Measurements from ENCODE around the gene CXCL3. TPM values are rescaled to one million over a fixed set of nuclear protein-coding genes. Genes with fewer than 3 reads are reported as not detected.
A peak's percentile ranks its signal among the peaks of the same experiment; 100 is the strongest.

CXCL3 gene
- polyA plus RNA-seq, 1 donor (not counting 4 experiments of a cell fraction or from before 2014, with no cell fraction given) = 10.8 TPM

GRCh38 chr4:74056114-74056857 is 17.8 kb upstream of the CXCL3 start:
- no peaks in the 10 kb centered on the region for H3K36me3 ChIP-seq (ENCODE audit: control insufficient read depth in 2 of 2, extremely low read depth in 1 of 2, insufficient read depth in 2 of 2, low read length in 2 of 2)
- peaks cover 9% of the 10 kb centered on the region for H3K4me1 ChIP-seq (ENCODE audit: control insufficient read depth, extremely low read depth, insufficient read depth, low read length)
- no peak for DNase-seq (ENCODE audit: low read depth, low spot score)
- H4K20me1 ChIP-seq (ENCODE audit: control insufficient read depth, extremely low read depth, insufficient read depth, low read length) = no peaks in the 10 kb centered on the region
- H3K27ac ChIP-seq (ENCODE audit: control insufficient read depth, insufficient read depth, low read length) = peak overlapping the region; percentile 75
- no peaks in the 10 kb centered on the region for H3K9me3 ChIP-seq (ENCODE audit: control insufficient read depth, low read depth, low read length)
- no peaks in the 10 kb centered on the region for H3K9me1 ChIP-seq (ENCODE audit: control insufficient read depth, extremely low read depth, insufficient read depth, low read length)
- no peak overlapping the region for H2AFZ ChIP-seq (ENCODE audit: control insufficient read depth, low read length)
- TF ChIP-seq EZH2 (IDR thresholded peaks at IDR 0.05; ENCODE audit: low read length) (no peak), CTCF (optimal IDR thresholded peaks at IDR 0.05 in 1 of 3, IDR thresholded peaks at IDR 0.05 in 1 of 3, conservative IDR thresholded peaks at IDR 0.05 in 1 of 3; ENCODE audit: extremely low read depth in 1 of 3, insufficient read depth in 2 of 3, low read length in 3 of 3) (no peak)
- no peaks in the 10 kb centered on the region for H3K79me2 ChIP-seq (ENCODE audit: control insufficient read depth, insufficient read depth, low read length)
- no peaks in the 10 kb centered on the region for H3K27me3 ChIP-seq (ENCODE audit: control insufficient read depth, extremely low read depth, insufficient read depth, low read length)
- no peak overlapping the region for H3K4me3 ChIP-seq (ENCODE audit: control insufficient read depth in 2 of 3, extremely low read depth in 1 of 3, insufficient read depth in 2 of 3, low read depth in 1 of 3, low read length in 3 of 3)
- peak; percentile 13 for FAIRE-seq
- H3K4me2 ChIP-seq (ENCODE audit: control insufficient read depth, extremely low read depth, insufficient read depth, low read depth, low read length) = no peak overlapping the region
- H3K9ac ChIP-seq (ENCODE audit: control insufficient read depth, extremely low read depth, insufficient read depth, low read length) = no peak overlapping the region
- dilution Hi-C loops (cut with MboI; ENCODE audit: extremely low pct_ligation_motif_present, low sequenced_read_pairs) = no loop called here

- Histone ChIP-seq H3K79me2 (ENCODE audit: control insufficient read depth, insufficient read depth, low read length) (no peaks in the 10 kb centered on the region), H3K4me3 (ENCODE audit: control insufficient read depth in 2 of 3, extremely low read depth in 1 of 3, insufficient read depth in 2 of 3, low read depth in 1 of 3, low read length in 3 of 3) (no peak overlapping the region), H3K9me3 (ENCODE audit: control insufficient read depth, low read depth, low read length) (no peaks in the 10 kb centered on the region), H3K27ac (ENCODE audit: control insufficient read depth, insufficient read depth, low read length) (no peak overlapping the region), H3K4me2 (ENCODE audit: control insufficient read depth, extremely low read depth, insufficient read depth, low read depth, low read length) (no peak overlapping the region), H4K20me1 (ENCODE audit: control insufficient read depth, extremely low read depth, insufficient read depth, low read length) (no peaks in the 10 kb centered on the region), H3K36me3 (ENCODE audit: control insufficient read depth in 2 of 2, extremely low read depth in 1 of 2, insufficient read depth in 2 of 2, low read length in 2 of 2) (no peaks in the 10 kb centered on the region), H3K27me3 (ENCODE audit: control insufficient read depth, extremely low read depth, insufficient read depth, low read length) (no peaks in the 10 kb centered on the region), H3K9ac (ENCODE audit: control insufficient read depth, extremely low read depth, insufficient read depth, low read length) (no peak overlapping the region), H3K4me1 (ENCODE audit: control insufficient read depth, extremely low read depth, insufficient read depth, low read length) (peaks cover 9% of the 10 kb centered on the region), H3K9me1 (ENCODE audit: control insufficient read depth, extremely low read depth, insufficient read depth, low read length) (no peaks in the 10 kb centered on the region), H2AFZ (ENCODE audit: control insufficient read depth, low read length) (no peak overlapping the region)
- FAIRE-seq (no peak), DNase-seq (ENCODE audit: low read depth, low spot score) (no peak)
- dilution Hi-C loops (cut with MboI; ENCODE audit: extremely low pct_ligation_motif_present, low sequenced_read_pairs) = no loop called here
- TF ChIP-seq CTCF (optimal IDR thresholded peaks at IDR 0.05 in 1 of 3, IDR thresholded peaks at IDR 0.05 in 1 of 3, conservative IDR thresholded peaks at IDR 0.05 in 1 of 3; ENCODE audit: extremely low read depth in 1 of 3, insufficient read depth in 2 of 3, low read length in 3 of 3) = no peak
- TF ChIP-seq EZH2 (IDR thresholded peaks at IDR 0.05; ENCODE audit: low read length) = no peak
Observed at GRCh38 chr4:74055498-74055897, 17.0 kb upstream of the CXCL3 start.

All from keratinocyte (primary cell).